Breast epithelium (tissue), 3 donors: ENCODE data around the gene CADM1.

Source experiments
- CTCF ChIP-seq, 3 donors: fragments of 450-650 bp; IDR thresholded peaks; one replicate each; pipeline ENCODE4 v1.5.1; 2016 to 2017; ENCODE audit warnings: antibody characterized with exemption in 3 of 3, mild to moderate bottlenecking in 3 of 3, moderate library complexity in 3 of 3
- POLR2A ChIP-seq: fragments of 450-650 bp; IDR thresholded peaks from one replicate; pipeline ENCODE4 v1.6.1; 2016; ENCODE audit warnings: antibody characterized with exemption, mild to moderate bottlenecking, moderate library complexity

GRCh38 chr11:115287266-115287665 lies 216.9 kb downstream of the CADM1 start:
- TF ChIP-seq CTCF (IDR thresholded peaks at IDR 0.05) (no peak), POLR2A (no peak)
